Right atrium auricular region (tissue), 2 donors: ENCODE measurements around the gene ADRA2A. TPM values are rescaled to one million over a fixed set of nuclear protein-coding genes. Genes with fewer than 3 reads are reported as not detected.

Experiments used
- DNase-seq: peaks from one replicate; pipeline ENCODE4 v3.0.0-alpha.2; 2019; ENCODE audit warnings: low spot score
- H3K27ac ChIP-seq, 2 donors: fragments of 200-600 bp; sonication (generic); 1 replicate in 1 of 2; 2 replicates in 1 of 2; pipeline ENCODE4 v1.5.1; 2016 to 2019
- H3K27me3 ChIP-seq, 2 donors: fragments of 200-600 bp; sonication (generic); one replicate each; pipeline versions ENCODE4 v1.5.1 to v1.6.0; 2017 to 2019
- H3K36me3 ChIP-seq: fragments of 200-600 bp; sonication (generic); one replicate; pipeline ENCODE4 v1.5.1; 2016
- H3K4me1 ChIP-seq, 2 donors: fragments of 200-600 bp; sonication (generic); one replicate each; pipeline versions ENCODE4 v1.5.1 to v1.6.0; 2017 to 2019
- H3K4me3 ChIP-seq, 2 donors: fragments of 200-600 bp; sonication (generic); 1 replicate in 1 of 2; 2 replicates in 1 of 2; pipeline ENCODE4 v1.5.1; 2017 to 2019; ENCODE audit warnings: mild to moderate bottlenecking in 1 of 2, moderate library complexity in 1 of 2
- H3K9me3 ChIP-seq, 2 donors: fragments of 200-600 bp; sonication (generic); one replicate each; pipeline ENCODE4 v1.5.1; 2019
- total RNA-seq, 2 donors: library from RNA; depleted of rRNA; stranded (reverse); fragments of >200 nt; gene quantifications; one replicate each; pipeline ENCODE4 v1.1.0, GENCODE V29; 2016
- TF ChIP-seq, protein P1 (sequence below), 2 donors: fragments of 200-600 bp; sonication (generic); IDR thresholded peaks; one replicate each; pipeline ENCODE4 v1.5.1; 2019; ENCODE audit warnings: antibody characterized with exemption in 2 of 2

The ADRA2A gene
- total RNA-seq, 2 donors from 2014 or later, result 1.2 to 1.4 TPM

DNA sequence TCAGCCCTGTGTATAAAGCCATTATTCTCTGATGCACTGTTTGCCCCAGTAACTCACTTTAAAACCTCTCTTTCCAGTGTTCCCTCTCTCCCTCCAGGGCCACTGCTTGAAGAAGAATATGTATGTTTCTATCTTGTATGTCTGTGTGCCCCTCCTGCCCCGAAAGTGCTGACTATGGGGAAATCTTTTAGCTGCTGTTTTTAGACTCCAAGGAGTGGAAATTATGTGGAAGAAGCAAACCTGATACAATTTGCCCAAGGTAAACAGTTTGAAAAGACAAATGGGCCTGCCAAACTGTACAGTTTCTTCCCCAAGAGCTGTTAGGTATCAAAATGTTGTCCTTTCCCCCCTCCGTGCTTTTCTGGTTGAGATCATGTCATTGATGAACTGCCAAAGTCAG lies 3.4 kb downstream of the ADRA2A start:
- Histone ChIP-seq H3K4me3 (no peak overlapping the region), H3K36me3 (no peaks in the 10 kb centered on the region), H3K9me3 (no peaks in the 10 kb centered on the region), H3K27me3 (peaks cover 8 to 25% of the 10 kb centered on the region in 2 donors), H3K27ac (no peak overlapping the region), H3K4me1 (peaks cover 0 to 31% of the 10 kb centered on the region in 2 donors)
- TF ChIP-seq, protein P1, sequence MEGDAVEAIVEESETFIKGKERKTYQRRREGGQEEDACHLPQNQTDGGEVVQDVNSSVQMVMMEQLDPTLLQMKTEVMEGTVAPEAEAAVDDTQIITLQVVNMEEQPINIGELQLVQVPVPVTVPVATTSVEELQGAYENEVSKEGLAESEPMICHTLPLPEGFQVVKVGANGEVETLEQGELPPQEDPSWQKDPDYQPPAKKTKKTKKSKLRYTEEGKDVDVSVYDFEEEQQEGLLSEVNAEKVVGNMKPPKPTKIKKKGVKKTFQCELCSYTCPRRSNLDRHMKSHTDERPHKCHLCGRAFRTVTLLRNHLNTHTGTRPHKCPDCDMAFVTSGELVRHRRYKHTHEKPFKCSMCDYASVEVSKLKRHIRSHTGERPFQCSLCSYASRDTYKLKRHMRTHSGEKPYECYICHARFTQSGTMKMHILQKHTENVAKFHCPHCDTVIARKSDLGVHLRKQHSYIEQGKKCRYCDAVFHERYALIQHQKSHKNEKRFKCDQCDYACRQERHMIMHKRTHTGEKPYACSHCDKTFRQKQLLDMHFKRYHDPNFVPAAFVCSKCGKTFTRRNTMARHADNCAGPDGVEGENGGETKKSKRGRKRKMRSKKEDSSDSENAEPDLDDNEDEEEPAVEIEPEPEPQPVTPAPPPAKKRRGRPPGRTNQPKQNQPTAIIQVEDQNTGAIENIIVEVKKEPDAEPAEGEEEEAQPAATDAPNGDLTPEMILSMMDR (IDR thresholded peaks at IDR 0.05), result no peak
- DNase-seq, result peak; percentile 21

DNA sequence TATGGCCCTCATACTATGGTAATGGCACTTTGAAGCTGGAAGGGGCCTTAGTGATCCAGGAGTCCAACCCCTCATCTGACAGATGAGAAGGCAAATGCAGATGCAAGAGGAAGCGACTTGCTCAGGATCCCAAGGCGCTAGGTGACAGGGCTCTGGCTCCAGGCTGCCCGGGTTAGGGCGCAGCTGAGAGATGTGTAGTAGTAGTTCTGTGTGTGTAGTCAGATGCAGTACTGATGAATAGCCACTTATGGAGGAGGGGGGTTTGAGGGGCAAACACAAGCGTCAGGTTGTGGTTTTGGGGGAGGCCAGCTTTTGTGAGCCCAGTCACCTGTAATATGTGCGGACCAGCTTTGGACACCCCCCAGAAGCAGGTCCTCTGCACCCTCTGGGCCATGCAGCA lies 4.8 kb downstream of the ADRA2A start:
- H3K4me3 ChIP-seq, result no peak overlapping the region
- peak; percentile 38 for DNase-seq
- peaks cover 5 to 21% of the 10 kb centered on the region in 2 donors for H3K27me3 ChIP-seq
- no peak overlapping the region for H3K27ac ChIP-seq
- TF ChIP-seq, protein P1 (IDR thresholded peaks at IDR 0.05), result no peak
- peaks cover 0 to 20% of the 10 kb centered on the region in 2 donors for H3K4me1 ChIP-seq
- no peaks in the 10 kb centered on the region for H3K9me3 ChIP-seq
- H3K36me3 ChIP-seq, result no peaks in the 10 kb centered on the region

DNA sequence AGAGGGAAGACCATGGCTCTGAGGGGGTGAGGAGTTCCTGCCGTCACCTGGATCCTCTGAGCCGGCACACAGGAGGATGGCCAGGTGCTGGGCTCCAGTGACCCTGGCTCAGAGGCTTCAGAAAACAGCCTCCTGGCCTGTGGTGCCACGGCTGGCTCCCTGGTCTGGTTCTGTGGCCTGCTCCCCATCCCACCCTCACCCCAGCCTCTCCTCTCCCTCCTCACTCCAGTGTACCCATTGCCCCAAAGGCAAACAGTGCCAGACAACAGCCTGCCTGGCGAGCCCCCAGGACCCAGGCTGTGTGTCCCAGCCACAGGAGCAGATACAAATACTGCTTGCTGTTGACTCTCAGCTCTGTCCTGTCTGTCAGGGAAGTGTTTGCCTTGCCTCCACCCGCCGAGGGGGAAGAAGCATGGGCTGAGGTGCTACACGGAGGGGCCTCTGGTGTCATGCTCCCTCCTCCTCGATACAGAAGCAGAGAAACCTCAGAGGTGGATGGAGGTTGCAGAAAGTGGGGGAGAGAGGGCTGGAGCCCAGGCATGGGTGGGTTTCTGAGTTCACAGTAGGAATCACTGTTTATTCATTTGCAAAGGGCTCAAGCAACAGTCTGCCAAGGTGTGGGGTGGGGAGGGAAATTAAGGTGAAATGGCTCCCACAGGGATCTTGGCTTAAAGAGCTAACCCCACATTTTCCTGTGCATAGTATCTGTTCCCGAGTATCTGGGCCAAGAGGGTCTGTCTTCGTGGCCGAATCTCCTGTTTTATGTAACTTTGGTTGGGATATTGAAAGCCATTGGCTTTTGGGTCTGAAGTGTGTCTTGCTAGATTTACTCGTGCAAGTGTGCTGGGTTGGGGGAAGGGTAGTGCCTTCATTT lies 5.5 kb downstream of the ADRA2A start:
- Histone ChIP-seq H3K9me3 (no peaks in the 10 kb centered on the region), H3K4me3 (no peak overlapping the region), H3K36me3 (no peaks in the 10 kb centered on the region), H3K4me1 (peaks cover 0 to 12% of the 10 kb centered on the region in 2 donors), H3K27ac (no peak overlapping the region), H3K27me3 (peaks cover under 1 to 14% of the 10 kb centered on the region in 2 donors)
- peak; percentile 43 for DNase-seq
- TF ChIP-seq, protein P1 (IDR thresholded peaks at IDR 0.05), result no peak

DNA sequence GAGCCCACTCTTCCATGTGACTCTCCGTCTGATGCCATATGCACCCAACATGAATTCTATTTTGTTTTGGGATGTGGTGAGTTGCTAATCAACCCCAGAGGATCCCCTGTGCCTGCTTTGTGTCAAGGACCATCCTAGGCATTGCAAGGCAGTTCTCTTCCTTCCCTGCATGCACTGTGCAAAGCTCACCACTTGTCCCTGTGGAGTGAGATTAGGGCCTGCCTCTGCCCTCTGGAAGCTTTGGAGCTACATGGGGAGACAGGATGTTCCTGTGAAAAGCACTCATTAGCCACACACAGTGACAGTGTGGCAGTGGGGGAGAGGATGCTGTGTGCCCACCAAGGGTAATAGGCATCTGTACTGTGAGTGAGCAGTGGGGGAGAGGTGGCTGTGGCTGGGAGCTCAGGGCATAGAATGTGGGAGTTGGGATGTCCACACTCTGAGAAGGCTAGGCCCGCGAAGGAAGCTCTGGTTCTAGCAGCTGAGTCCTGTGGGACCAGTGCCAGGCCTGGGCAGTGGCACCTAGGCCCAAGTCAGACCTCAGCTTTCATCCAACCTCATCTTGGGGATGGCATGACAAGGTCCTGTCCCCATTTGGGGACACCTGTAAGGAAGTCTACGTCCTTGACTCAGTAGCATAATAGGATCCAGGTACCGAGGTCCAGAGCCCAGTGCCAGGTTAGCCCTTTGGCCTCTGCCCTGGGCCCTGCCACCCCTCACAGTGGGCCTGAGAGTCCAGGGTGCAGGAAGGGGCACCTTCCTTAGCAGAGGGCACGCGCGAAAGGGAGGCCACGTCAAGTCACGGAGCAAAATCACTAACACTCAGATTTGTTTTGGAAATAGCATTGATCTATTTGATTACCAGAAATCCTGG lies 6.6 kb downstream of the ADRA2A start:
- H3K36me3 ChIP-seq, result no peaks in the 10 kb centered on the region
- H3K27me3 ChIP-seq, result peaks cover 0 to 4% of the 10 kb centered on the region in 2 donors
- H3K4me3 ChIP-seq, result no peak overlapping the region
- H3K4me1 ChIP-seq, result peaks cover 0 to under 1% of the 10 kb centered on the region in 2 donors
- no peak overlapping the region for H3K27ac ChIP-seq
- TF ChIP-seq, protein P1 (IDR thresholded peaks at IDR 0.05), result no peak
- peak; percentile 48 for DNase-seq
- H3K9me3 ChIP-seq, result no peaks in the 10 kb centered on the region

DNA sequence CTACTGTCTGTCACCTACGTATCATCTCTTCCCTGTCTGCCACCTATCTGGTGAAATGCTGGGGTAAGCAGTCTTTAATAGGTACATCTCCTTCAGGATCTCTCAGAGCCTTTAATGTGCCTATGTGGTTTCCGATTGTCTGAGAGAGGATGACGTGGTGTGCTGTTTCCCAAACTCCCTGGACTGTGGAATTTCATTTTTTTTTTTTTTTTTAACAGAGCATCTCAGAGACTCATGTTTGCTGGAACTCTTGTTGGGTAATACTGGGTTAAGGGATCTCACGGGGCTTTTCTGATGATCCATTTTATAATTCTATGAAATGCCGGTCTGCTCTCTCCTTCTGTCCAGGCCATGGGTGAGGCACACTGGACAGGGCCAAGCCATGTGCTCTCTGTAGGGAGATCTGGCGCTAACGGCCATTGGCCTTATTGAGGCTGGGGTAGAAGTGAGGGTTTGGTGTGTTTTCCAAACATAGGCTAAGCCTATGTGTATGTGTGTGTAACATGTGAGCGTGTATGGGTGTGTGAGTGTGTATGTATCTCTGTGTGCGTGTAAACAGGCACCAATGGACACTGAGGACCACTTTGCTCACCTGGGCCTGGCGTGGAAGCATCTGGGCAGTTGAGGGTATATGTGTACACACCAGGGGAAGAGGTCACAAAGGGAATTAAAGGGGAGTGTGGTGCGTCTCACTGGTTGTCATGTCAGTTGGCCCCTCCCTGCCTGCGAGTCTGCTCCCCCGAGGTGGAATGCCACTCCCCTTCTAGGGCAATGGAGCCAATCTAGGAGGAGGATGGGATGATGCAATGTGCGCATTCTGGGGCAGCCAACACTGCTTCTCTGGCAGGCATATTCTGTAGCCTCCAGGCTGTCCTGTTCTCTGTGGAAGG lies 7.8 kb downstream of the ADRA2A start:
- Histone ChIP-seq H3K9me3 (no peaks in the 10 kb centered on the region), H3K4me1 (no peaks in the 10 kb centered on the region), H3K4me3 (no peak overlapping the region), H3K36me3 (no peaks in the 10 kb centered on the region), H3K27me3 (no peaks in the 10 kb centered on the region), H3K27ac (no peak overlapping the region)
- TF ChIP-seq, protein P1 (IDR thresholded peaks at IDR 0.05), result no peak
- DNase-seq, result peak; percentile 34
